ENCODE results near the gene CDH2.

The CDH2 gene

DNA sequence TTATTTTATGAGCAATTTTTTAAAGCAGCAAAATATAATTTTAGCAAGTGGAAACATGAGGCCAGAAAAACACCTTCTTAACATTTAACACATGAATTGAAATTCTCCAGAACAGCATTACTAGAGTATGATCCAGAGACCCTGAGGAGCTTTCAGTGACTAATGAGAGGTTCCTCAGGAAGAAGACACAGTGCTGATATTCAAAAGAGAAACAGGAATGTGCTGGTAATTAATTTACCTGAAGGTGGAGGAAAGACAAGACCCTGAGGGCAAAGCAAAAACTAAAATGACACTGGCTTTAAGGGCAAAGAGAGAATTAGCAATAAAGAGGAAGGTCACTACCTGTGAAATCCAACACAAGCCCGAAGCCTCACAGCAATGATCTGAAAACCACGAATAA lies 97.0 kb downstream of the CDH2 start:
- no peak for DNase-seq

DNA sequence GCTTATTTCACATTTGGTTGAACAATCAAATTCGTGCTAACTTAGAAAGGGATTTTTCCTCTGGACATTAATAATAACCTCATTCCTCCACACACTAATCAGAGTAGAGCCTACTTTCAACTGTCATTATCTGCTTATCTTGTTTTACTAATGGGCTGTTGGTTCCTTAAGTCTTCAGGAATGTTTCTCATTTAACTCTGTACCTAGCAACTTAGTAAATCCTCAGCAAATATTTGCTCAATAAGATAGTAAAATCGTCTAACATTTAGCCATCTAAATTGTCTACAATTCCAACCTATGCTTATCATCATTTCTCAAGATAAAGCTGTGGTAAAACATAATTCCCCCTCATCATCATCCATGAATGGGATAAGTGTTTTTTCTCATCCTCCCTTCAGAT lies 98.1 kb downstream of the CDH2 start:
- no peak for DNase-seq

DNA sequence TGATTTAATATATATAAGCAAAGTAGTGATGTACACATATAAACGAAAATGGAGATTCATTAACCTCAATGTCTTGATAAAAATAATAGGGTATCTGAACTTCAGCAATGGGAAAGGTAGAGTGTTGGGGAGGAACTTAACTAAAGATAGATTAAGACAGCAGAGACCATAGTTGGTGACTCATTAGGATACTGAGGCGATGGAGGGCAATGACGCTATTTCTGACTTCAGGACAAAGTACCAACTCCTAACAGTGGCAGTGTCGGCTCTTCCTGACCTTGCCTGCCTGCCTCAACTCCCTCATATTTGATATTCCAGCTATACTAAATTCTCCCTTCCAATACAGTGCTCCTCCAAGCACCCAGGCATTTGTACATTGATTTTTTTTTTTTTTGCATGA lies 98.6 kb downstream of the CDH2 start:
- no peak for DNase-seq

DNA sequence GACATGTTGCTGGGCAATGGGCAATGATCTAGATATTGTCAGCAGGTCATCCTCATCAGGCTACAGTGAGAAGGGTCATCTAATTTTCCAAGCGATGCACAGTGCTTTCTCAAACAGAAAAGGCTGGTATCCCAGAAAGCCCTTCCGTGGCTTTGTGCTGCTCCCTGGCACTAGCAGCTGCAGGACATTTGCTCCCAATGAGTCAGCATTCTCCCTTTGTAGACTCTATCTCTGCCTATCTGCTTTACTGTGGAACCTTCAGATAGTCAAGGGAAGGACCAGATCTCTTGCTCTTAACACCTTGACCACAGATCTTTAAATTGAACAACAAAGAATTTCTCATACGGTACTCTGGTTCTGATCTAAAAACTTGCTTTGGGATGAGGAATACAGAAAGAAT lies 101.4 kb downstream of the CDH2 start:
- DNase-seq: no peak

DNA sequence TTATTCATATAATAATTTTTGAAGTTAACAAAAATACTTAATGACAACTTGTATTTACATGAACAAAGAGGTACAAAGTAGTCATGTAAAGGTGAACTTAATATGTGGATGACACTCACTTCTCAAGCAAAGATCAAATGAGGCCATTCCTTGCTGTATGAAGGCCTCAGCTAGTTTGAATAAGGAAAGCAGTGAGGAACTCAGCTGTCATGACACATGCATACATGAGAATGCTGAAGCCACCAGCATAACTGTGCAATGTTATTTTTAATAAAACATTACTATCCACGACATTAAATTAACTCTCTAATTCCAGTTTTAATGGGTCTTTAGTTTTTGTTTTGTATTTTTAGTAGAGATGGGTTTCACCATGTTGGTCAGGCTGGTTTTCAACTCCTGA lies 102.9 kb downstream of the CDH2 start:
- no peak for DNase-seq

DNA sequence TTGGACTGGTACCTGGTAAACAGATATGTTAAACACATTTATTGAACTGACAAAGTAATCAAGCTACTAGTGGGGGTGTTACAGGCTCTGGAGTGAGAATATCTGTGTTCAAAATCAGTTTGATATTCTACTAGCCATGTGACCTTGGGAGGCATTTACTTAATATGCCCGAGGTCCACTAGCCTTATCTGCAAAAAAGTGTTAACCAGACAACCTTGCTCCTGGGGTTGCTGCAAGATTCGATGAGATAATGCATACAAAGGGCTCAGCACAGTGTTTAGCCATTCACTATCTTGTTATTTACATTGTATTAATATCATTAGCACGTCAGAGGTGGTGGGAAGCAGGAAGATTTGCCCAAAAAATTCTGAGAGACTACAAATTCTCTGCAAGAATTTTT lies 103.3 kb downstream of the CDH2 start:
- no peak for DNase-seq

DNA sequence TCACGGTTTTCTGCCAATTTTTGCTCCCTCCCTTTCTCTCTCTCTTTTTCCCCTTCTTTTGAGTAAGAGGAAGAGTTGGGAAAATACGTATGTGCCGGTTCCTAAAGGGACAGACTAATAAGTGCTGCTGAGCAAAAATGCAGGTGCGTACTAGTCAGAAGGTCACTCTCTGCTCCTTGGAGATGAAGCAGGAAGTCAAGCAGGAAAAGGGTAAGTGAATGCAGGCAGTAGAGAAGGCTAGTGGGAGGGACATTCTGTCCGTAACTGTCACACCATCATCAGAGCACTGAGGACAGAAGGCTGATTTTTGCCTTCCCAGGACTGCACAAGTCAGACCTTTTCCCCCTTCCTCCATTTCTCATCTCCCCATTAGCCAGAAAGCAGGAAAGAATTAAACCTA lies 105.7 kb downstream of the CDH2 start:
- DNase-seq: no peak

DNA sequence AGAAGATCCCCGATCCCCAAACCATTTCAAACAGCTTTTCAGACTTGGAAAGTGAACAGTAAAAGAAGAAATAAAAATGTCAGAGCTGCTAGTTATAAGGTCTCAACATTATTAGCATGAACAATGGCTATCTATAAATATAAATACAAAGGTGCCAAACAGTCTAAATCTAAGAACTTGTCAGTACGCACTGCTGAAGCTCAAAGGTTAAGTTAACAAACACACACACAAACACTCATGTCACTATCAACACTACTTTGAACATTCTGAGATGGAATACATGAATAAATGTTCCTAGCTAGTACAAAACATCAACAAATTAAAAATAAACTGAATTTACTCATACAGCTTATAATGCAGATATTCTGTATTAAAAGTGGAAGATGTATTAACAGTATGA lies 108.7 kb downstream of the CDH2 start:
- DNase-seq: no peak

DNA sequence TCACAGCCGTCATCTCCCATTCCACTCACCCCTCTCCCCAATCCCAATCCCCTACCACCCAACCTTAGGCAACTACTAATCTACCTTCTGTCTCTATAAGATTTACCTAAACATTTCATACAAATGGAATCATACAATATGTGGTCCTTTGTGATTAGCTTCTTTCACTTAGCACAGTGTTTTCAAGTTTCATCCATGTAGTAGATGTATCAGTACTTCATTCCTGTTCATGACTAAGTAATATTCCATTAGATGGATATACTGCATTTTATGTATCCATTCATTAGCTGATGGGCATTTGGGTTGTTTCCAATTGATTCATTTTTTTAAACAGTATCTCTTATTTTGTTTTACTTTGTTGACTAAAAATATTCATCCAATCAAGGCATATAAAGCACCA lies 109.6 kb downstream of the CDH2 start:
- DNase-seq: no peak

DNA sequence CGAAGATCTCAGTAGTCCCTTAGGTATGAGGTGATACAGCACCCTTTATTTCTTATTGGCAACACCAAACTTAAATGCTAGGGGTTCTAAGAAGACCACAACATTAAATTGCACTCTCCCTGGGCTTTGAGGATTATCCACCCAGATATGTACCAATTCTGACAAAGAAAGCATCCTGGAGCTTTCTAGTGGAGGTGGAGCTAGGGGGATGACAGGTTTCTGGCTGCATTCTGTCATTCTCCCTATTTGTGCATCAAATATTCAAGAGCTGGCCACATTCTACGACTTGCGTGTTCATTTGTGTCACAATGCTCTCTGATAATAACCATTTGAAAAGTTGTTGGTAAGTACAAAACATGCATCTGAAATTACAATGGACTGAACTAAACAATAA lies 111.1 kb downstream of the CDH2 start:
- DNase-seq: no peak

DNA sequence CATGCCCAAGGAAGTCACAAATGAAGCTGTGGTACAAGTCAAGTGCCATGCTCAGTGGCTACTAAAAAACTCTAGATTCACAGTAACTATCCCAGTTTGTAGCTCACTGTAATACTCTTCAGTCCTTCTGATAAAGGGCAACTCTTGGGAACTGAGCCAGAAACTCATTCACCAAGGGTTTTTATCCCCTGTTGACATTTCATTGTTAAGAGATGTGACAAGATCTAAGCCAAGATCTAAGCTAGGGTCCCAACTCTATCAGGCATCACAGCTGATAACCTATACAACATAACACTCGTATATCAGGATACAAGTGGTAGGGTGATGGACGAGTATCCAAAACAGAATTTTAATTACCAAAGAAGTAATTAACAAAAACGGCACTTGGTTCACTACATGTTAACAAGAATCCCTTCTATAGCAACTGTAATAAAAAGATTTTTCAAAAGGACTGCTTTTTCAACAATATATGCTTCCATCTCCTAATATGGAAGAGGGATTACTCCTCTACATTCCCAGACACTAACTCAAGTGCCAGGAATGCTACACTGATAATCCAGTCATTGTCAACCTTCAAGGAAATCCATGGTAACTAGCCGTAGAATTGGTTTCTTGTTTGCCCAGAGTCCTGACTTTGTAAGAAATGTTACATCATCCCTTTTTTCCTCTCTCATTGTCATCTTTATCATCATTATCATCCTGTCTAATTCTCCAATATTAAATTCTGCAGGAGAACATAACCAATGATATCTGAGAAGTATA lies 111.7 kb downstream of the CDH2 start:
- no peak for DNase-seq

DNA sequence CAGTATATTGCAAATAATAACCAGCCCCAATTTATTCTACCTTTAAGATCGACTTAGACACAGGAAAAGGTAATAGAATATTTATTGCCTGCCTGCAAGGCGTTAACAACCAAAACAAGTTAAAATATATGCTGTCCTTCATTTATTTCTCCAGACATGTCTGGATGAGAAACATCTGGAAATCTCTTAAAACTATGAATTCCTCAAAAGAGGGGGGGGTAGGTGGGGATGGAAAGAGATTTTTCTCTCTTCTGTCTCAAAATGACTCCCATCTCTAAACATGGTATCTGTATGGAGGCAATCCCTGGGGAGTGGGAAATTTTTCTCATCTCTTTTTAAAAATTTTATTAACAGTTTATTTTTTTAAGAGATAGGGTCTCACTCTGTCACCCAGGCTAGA lies 113.0 kb downstream of the CDH2 start:
- DNase-seq: no peak

DNA sequence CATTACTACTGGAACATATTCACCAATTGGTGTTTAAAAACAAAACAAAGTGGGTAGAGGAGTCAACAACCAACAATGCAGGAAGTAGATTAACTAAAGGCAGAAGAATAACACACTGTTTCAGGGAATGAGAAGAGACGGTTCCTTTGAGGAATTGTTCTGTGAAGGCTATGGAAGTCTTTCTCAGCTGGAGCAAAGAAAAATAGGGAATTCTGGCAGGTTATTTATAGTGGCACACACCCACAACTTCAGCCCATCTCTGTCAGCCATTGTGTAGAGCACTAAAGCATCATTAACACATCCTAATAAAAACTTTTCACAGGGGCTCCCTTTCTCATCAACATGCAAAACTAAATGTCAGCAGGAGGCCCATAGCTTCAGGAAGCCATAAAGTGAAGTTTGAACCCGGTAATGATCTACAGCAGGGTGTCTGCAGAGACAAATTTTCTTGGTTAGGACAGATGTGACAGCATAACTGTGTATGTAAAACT lies 113.6 kb downstream of the CDH2 start:
- DNase-seq: no peak

DNA sequence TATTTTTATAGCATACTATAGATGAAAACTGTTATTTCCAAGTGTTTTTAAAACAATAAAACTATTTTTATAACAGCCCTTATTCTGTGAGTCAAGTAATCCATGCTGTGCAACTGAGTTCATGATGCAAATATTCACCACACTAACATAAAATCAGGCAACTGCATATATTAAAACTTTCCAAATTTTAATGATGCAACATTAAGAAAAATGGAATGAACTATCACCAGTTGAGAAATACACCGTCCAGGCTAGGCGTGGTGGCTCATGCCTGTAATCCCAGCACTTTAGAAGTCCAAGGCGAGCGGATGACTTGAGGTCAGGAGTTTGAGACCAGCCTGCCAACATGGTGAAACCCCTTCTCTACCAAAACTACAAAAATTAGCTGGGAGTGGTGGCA lies 114.5 kb downstream of the CDH2 start:
- DNase-seq: no peak

DNA sequence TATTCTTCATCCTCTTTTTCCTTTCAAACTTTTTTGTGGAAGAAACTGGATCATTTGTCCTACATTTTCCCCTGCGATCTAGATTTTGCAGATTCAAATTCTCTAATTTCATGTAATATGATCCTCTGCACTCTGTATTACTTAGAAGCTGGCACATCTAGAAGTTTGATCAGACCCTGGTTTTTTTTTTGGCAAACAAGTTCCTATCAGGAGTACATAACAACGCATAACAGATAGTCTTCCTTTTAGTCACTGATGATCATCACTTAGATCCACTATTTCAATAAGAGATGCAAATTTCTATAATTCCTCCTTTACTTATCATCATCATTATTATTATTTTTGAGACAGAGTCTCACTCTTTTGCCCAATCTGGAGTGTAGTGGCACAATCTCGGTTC lies 117.1 kb downstream of the CDH2 start:
- DNase-seq: no peak

DNA sequence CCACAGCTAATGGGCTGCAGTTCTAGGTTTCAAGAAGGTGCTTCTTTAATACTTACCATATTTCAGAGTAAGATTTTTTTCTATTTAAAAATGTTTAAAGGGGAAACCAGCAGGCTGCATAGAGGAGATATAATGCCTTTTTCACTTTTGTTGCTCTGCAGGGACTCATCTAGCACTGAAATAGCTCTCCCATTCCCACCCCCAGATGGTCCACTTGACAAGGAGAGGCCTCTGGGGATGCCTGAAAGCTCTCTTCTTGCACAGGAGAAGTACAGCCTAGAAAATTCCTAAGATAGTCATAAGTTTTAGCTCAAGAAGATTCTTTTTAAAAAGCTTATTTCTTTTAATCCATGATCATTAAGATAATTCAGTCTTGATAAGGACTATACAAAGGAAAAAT lies 126.4 kb downstream of the CDH2 start:
- DNase-seq: no peak

DNA sequence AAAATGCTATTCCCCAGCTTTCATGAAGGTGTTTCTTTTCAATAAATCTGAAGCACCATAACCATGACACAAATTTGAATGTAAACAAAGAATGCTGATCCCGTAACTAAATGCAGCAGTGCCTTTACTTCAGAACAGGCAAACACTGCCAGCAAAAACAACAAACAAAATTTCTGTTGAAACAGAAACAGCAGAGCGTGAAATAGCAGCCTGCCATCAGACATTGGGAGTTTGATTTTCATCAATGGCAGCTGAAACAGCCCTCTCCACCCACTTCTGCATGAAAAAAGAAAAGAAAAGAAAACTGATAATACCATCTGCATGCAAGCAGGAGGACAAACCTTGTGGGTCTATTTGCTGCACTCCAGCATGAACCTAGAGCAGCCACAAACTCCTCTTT lies 128.3 kb downstream of the CDH2 start:
- no peak for DNase-seq

DNA sequence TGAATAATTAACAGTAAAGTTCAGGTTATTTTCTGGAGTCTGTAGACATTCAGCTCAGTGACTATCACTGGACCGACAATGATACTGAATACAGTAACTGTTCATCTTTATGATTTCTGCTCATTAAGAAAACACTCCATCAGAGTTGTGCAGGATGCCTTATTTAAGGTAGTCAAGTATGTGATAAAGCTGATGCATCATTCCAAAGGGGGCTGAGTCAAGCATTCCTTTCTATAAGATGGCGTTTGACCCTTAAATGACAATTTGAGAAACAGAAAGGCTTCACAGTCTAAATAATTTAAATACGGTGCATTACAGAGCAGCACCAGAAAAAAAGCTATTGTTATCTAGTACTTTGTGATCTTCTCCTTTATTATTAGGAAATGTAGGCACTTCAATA lies 131.1 kb downstream of the CDH2 start:
- DNase-seq: no peak

DNA sequence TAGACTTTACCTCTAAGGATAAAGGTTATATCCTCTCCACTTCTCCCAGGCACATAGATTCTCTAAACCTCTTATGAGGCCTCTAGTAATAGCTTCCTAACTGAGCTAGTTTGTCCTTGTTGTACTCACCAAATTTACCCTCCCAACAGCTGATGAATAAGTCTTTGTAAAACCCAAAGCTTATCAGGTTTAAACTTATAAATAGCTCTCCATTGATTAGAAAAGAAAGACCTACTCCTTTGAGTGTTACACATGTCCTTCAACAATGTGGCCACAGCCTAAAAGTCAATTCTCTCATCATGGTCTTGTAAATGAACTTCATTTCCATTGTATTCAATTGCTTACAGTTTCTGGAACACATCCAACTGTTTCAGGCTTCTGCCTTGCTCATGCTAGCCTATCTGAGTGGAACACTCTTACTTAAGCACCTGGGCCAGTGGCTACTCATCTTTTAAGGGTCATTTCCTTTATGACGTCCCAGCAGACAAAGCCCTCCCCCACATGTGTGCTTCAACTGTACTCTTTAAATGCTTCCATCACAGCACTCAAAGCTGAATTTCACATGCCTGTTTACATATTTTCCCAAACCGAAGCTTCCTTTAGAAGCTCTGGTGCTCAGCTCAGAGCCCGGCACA lies 131.6 kb downstream of the CDH2 start:
- DNase-seq: no peak

DNA sequence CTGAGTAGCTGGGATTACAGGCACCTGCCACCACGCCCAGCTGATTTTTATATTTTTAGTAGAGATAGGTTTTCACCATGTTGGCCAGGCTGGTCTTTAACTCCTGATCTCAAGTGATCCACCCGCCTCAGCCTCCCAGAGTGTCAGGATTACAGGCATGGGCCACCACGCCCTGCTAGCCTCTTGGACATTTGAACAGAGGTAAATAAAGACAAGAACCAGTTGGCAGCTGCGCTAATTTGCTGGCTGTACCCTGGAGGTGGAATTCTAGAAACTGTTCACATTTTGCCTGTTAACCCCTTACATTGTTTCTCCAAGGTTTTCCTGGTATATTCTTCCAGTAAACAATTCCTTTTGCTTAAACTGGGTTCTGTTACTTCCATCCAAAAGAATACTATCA lies 132.9 kb downstream of the CDH2 start:
- DNase-seq: no peak

DNA sequence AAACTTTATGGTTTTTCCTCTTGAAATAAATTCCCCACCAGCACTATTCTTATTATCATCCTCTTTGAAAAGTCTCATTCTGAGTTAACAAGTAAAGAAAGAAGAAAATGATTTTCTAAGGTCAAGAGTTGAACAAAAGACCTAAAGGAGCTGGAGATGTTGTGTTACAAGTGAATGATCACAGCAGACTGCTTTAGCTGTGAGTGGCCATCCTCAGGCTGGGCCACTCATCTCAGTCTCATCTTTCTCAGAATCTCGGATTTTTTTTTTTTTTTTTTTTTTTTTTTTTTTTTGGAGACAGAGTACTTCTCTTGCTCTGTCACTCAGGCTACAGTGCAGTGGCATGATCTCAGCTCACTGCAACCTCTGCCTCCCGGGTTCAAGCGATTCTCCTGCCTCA lies 133.3 kb downstream of the CDH2 start:
- DNase-seq: no peak

DNA sequence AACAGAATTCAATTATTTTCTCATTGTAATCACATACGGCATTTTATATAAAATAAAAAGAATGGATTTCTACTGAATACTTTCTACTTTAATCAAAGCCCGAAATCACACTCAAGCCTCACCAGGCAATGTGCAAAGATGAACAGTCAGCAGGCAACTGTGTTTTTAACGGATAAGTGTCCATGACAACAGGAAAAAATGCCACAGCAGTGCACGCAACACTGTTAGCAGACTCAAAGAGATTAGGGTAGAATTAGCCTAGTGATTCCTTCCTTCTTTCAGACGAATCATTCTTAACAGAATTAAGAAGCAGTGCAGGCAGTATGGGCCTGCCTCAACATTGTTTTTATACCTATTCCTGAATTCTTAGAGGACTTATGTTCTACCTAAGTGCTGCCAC lies 135.6 kb downstream of the CDH2 start:
- no peak for DNase-seq

DNA sequence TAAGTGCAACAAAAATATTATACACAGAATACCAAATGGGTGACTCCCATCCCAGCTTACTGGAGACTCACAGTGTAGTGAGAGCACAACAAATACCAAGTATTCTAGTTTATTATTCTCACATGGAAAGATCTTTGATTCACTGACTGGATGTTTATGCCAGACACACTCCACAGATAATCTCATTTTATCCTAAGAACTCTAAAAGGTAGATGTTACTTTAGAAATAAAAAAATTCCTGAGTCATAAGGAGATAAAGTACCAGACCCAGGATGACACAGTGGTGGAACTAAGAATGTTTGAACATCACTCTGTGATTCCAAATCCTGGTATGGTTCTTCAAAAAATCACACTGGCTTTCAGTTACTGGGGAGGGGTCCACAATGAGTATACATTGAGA lies 136.2 kb downstream of the CDH2 start:
- no peak for DNase-seq

DNA sequence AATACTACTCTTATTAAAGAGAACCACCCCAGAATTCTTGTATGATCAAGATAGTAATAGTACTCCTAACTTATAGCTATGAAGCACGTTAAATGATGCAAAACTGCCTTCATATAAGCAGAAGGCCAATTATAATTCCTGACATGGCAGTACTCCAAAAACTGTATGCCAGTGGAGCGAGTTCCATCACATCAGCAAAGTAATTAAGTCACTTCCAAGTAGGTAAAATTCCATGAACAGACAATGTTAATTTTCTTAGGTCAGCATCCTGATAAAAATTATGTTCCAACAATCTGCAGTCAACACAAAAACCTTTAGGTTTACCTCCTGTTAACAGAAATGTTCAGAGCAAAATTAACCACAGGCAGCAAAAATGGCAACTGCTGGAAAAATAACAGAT lies 136.7 kb downstream of the CDH2 start:
- DNase-seq: no peak

DNA sequence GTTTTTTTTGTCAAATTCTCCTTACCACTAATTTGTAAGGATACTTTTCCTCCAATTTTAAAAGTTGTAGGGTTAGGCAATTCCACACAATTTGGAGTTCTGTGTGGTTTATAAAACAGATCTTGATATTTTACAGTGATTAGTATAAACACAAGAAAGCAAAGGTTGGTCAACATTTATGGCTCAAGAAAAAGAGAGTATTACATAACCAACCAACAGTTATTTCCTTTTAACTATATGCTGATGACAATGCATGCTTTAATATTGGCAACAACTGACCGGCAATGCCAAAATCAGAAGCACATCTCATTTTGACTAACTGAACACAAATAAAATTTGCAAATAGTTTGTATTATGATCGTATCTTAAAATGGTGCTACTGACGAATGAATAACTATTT lies 137.2 kb downstream of the CDH2 start:
- no peak for DNase-seq
